Measurements from ENCODE around the gene DNAJB8. TPM values are rescaled to one million over a fixed set of nuclear protein-coding genes. Genes with fewer than 3 reads are reported as not detected.

Gene DNAJB8
- total RNA-seq, 4 donors from 2014 or later, result not detected

GRCh38 chr3:128493570-128494366 is 27.1 kb upstream of the DNAJB8 start:
- intact Hi-C loops (cut with DNase I; ENCODE audit: low total_unique reads), result loop anchor here (10.0 kb wide), 1 partner anchor 419 kb away; no protein-coding TSS in a partner anchor
- 17 to 43% methylated on average over 5 to 13 of the region's 13 CpGs for WGBS, 2 donors
- DNase-seq (ENCODE audit: low spot score in 2 of 2), result peak in 1 of 2 donors; percentile 52
- no peak for TF ChIP-seq CTCF (IDR thresholded peaks at IDR 0.05)
- no peak for TF ChIP-seq POLR2A (IDR thresholded peaks at IDR 0.05)
- H3K4me3 ChIP-seq (ENCODE audit: low read depth, poor library complexity, severe bottlenecking), result no peak overlapping the region

- DNase-seq (ENCODE audit: low spot score in 2 of 2), result peak in 1 of 2 donors; percentile 82
- TF ChIP-seq POLR2A (IDR thresholded peaks at IDR 0.05), result no peak
- no peak for TF ChIP-seq CTCF (IDR thresholded peaks at IDR 0.05)
- peak within 1 kb of the TSS; percentile 6 for H3K4me3 ChIP-seq (ENCODE audit: low read depth, poor library complexity, severe bottlenecking)
- intact Hi-C loops (cut with DNase I; ENCODE audit: low total_unique reads), result loop anchor here (10.0 kb wide), 1 partner anchor 418 kb away; no protein-coding TSS in a partner anchor
- 14 to 22% methylated on average over 54 to 59 of the region's 78 CpGs for WGBS, 2 donors
Measured at GRCh38 chr3:128492671-128493569, 26.2 kb upstream of the DNAJB8 start, which contains the start of gene GATA2. TSS of gene GATA2 (minus strand) at chr3:128493201. CDS start at chr3:128487031, 6,170 bp downstream.

GRCh38 chr3:128491941-128492670 is 25.4 kb upstream of the DNAJB8 start:
- peak overlapping the region; percentile 6 for H3K4me3 ChIP-seq (ENCODE audit: low read depth, poor library complexity, severe bottlenecking)
- intact Hi-C loops (cut with DNase I; ENCODE audit: low total_unique reads), result loop anchor here (10.0 kb wide), 1 partner anchor 417 kb away; no protein-coding TSS in a partner anchor
- DNase-seq (ENCODE audit: low spot score in 2 of 2), result peak in 1 of 2 donors; percentile 83
- 14% methylated on average over 54 to 69 of the region's 70 CpGs for WGBS, 2 donors
- TF ChIP-seq POLR2A (IDR thresholded peaks at IDR 0.05) (no peak), CTCF (IDR thresholded peaks at IDR 0.05) (no peak)

GRCh38 chr3:128491691-128491940 is 24.9 kb upstream of the DNAJB8 start:
- H3K4me3 ChIP-seq (ENCODE audit: low read depth, poor library complexity, severe bottlenecking), result no peak overlapping the region
- intact Hi-C loops (cut with DNase I; ENCODE audit: low total_unique reads), result loop anchor here (10.0 kb wide), 1 partner anchor 417 kb away; no protein-coding TSS in a partner anchor
- DNase-seq (ENCODE audit: low spot score in 2 of 2), result peak in 1 of 2 donors; percentile 80
- TF ChIP-seq CTCF (IDR thresholded peaks at IDR 0.05) (no peak), POLR2A (IDR thresholded peaks at IDR 0.05) (no peak)
- WGBS, 2 donors, result 17 to 33% methylated on average over 19 of the region's 19 CpGs

GRCh38 chr3:128490915-128491690 is 24.4 kb upstream of the DNAJB8 start:
- no peak for TF ChIP-seq POLR2A (IDR thresholded peaks at IDR 0.05)
- TF ChIP-seq CTCF (IDR thresholded peaks at IDR 0.05), result no peak
- 12 to 31% methylated on average over 19 to 23 of the region's 23 CpGs for WGBS, 2 donors
- no peak overlapping the region for H3K4me3 ChIP-seq (ENCODE audit: low read depth, poor library complexity, severe bottlenecking)
- peak in 1 of 2 donors; percentile 72 for DNase-seq (ENCODE audit: low spot score in 2 of 2)
- intact Hi-C loops (cut with DNase I; ENCODE audit: low total_unique reads), result loop anchor here (10.0 kb wide), 1 partner anchor 416 kb away; no protein-coding TSS in a partner anchor
